A549 treated with dexamethasone at 1 μM for 4 hours (cell line): ENCODE measurements around the gene YWHAG. TPM values are rescaled to one million over a fixed set of nuclear protein-coding genes. Genes with fewer than 3 reads are reported as not detected.

Experiments
- total RNA-seq: library from RNA; stranded (reverse); fragments of 200-300 nt; extraction: Qiagen RNA extraction; gene quantifications from 5 replicates; pipeline ENCODE4 v1.2.3, GENCODE V29; 2022

YWHAG gene
- 215 to 254 TPM (median 243 TPM) in 5 replicates for total RNA-seq

GRCh38 chr7:76358481-76359110, at the start of gene YWHAG:
YWHAG (minus strand) TSS chr7:76358991; CDS start chr7:76358808, 183 bp downstream.

GRCh38 chr7:76302347-76303201, 56.2 kb downstream of the YWHAG start, which contains the start of gene HSPB1:
HSPB1 (plus strand) TSS chr7:76302673; CDS start chr7:76302713, 40 bp downstream.

Other genes with a start within 250 kb of the YWHAG start
- 9.5 to 13.5 TPM (median 11.7 TPM) in 5 replicates for gene SRRM3, start 157.1 kb downstream of the YWHAG start, total RNA-seq
- 919 to 1,755 TPM (median 1,594 TPM) in 5 replicates for gene HSPB1, start 56.3 kb downstream of the YWHAG start, total RNA-seq
- gene SSC4D, start 50.7 kb upstream of the YWHAG start, total RNA-seq: 0.97 to 1.5 TPM (median 1.3 TPM) in 5 replicates
- 15.6 to 18.3 TPM (median 17.2 TPM) in 5 replicates for gene ZP3, start 66.0 kb upstream of the YWHAG start, total RNA-seq
- gene DTX2, start 102.7 kb upstream of the YWHAG start, total RNA-seq: 22.8 to 32.7 TPM (median 30.8 TPM) in 5 replicates
- gene UPK3B, start 151.6 kb upstream of the YWHAG start, total RNA-seq: 10.2 to 20.0 TPM (median 18.4 TPM) in 5 replicates
- gene SPDYE16, start 184.3 kb upstream of the YWHAG start, total RNA-seq: 0.04 TPM in 1 of 5 replicates, not detected in the others